ENCODE data around the gene PRR23A. TPM values are rescaled to one million over a fixed set of nuclear protein-coding genes. Genes with fewer than 3 reads are reported as not detected.
A peak's percentile ranks its signal among the peaks of the same experiment; 100 is the strongest.

The PRR23A gene
- total and polyA plus RNA-seq, 2 of the 4 experiments (the other 2 are of a cell fraction) = not detected

- H4K5ac ChIP-seq (ENCODE audit: low read depth, low read length) = no peak overlapping the region
- no peak overlapping the region for H3K14ac ChIP-seq (replicated peaks; ENCODE audit: low read depth, low read length)
- H3K4me3 ChIP-seq (ENCODE audit: insufficient read depth, low read depth, low read length) = no peak overlapping the region
- 8% methylated on average over 18 of the region's 36 CpGs; no CpG with 5 or more reads in 1 of the 2 experiments for WGBS, 2 experiments (ENCODE audit: extremely low coverage in 2 of 2, insufficient read length in 1 of 2)
- dilution Hi-C loops (cut with HindIII; ENCODE audit: low sequenced_read_pairs, unreplicated experiment) = no loop called here
- no peak overlapping the region for H3K18ac ChIP-seq (ENCODE audit: low read depth, low read length)
- in situ Hi-C loops (cut with MboI; ENCODE audit: low sequenced_read_pairs) = no loop called here
- no peak for DNase-seq
- POLR2A ChIA-PET (ENCODE audit: unreplicated experiment) = no interaction called here
- peaks cover 38% of the 10 kb centered on the region for H3K27me3 ChIP-seq (ENCODE audit: control insufficient read depth, insufficient read depth, low read length)
- no peaks in the 10 kb centered on the region for H3K9me1 ChIP-seq (ENCODE audit: insufficient read depth, low read length)
- no peak overlapping the region for H3K9ac ChIP-seq (ENCODE audit: low read depth, low read length)
- H4K8ac ChIP-seq (ENCODE audit: low read depth in 2 of 2, low read length in 2 of 2) = no peak overlapping the region
- H3K9me3 ChIP-seq (ENCODE audit: control insufficient read depth, insufficient read depth, low read length) = no peaks in the 10 kb centered on the region
- H2AK9ac ChIP-seq (replicated peaks; ENCODE audit: low read depth, low read length, poor library complexity) = no peak overlapping the region
- no peak overlapping the region for H2BK120ac ChIP-seq (ENCODE audit: low read depth, low read length)
- H3K56ac ChIP-seq (ENCODE audit: extremely low read depth, insufficient read depth, low read length) = no peak overlapping the region
- no peak overlapping the region for H3K4me2 ChIP-seq (ENCODE audit: low read depth, low read length)
- no peak overlapping the region for H2BK15ac ChIP-seq (ENCODE audit: low read depth, low read length)
- no peak overlapping the region for H2BK20ac ChIP-seq (ENCODE audit: low read depth, low read length)
- intact Hi-C loops (cut with micrococcal nuclease) = no loop called here
- no peaks in the 10 kb centered on the region for H3K36me3 ChIP-seq (ENCODE audit: control insufficient read depth, insufficient read depth, low read length)
- TF ChIP-seq MAFK (IDR thresholded peaks at IDR 0.05; ENCODE audit: low read depth, low read length) = no peak
- TF ChIP-seq MXI1 (IDR thresholded peaks at IDR 0.05; ENCODE audit: borderline replicate concordance, low read depth, low read length) = no peak
- no peak for TF ChIP-seq SMC3 (IDR thresholded peaks at IDR 0.05; ENCODE audit: low read depth, low read length)
- no peak for TF ChIP-seq RAD21 (IDR thresholded peaks at IDR 0.05; ENCODE audit: low read length)
- no peak for TF ChIP-seq BHLHE40 (IDR thresholded peaks at IDR 0.05; ENCODE audit: low read depth, low read length)
- no peak for TF ChIP-seq CHD1 (IDR thresholded peaks at IDR 0.05; ENCODE audit: low read depth, low read length)
- TF ChIP-seq CTCF (conservative IDR thresholded peaks at IDR 0.05; ENCODE audit: low read depth, low read length) = no peak
- no peak for TF ChIP-seq RCOR1 (IDR thresholded peaks at IDR 0.05; ENCODE audit: insufficient replicate concordance, low read length)
- no peak for TF ChIP-seq RFX5 (IDR thresholded peaks at IDR 0.05; ENCODE audit: low read depth, low read length)
- TF ChIP-seq POLR2A (IDR thresholded peaks at IDR 0.05; ENCODE audit: low read depth, low read length) = no peak
- H2BK5ac ChIP-seq (ENCODE audit: low read depth, low read length, poor library complexity, severe bottlenecking) = no peak overlapping the region
- no peak overlapping the region for H2AK5ac ChIP-seq (ENCODE audit: low read depth, low read length)
- CTCF ChIA-PET = no interaction called here
- no peak for ATAC-seq (ENCODE audit: low read depth)
- H3K4me1 ChIP-seq (ENCODE audit: control insufficient read depth, insufficient read depth, low read length) = 0 out of 2 replicates have a peak, but pooled peaks cover 1% of the 10 kb centered on the region
- no peak overlapping the region for H3K4ac ChIP-seq (ENCODE audit: low read depth, low read length)
- no TSS peak for BruUV-seq (replicated peaks)
- H2AFZ ChIP-seq (replicated peaks; ENCODE audit: low read length, poor library complexity) = peak overlapping the region; percentile 47
- H4K91ac ChIP-seq (ENCODE audit: insufficient read depth, low read depth, low read length) = no peak overlapping the region
- H4K20me1 ChIP-seq (ENCODE audit: insufficient read depth, low read length) = no peaks in the 10 kb centered on the region
- H3K27ac ChIP-seq (ENCODE audit: insufficient read depth, low read length) = no peak overlapping the region
- H3K23ac ChIP-seq (ENCODE audit: low read depth, low read length) = no peak overlapping the region
- H3K79me1 ChIP-seq (ENCODE audit: low read depth in 1 of 2, low read length in 2 of 2) = no peaks in the 10 kb centered on the region
Measured at GRCh38 chr3:138960417-138960852, 45.6 kb downstream of the PRR23A start.

Other genes with a start within 250 kb of the PRR23A start
- gene PIK3CB, start 171.3 kb downstream of the PRR23A start, total RNA-seq (2012; rRNA removed) = 6.3 and 7.5 TPM in 2 replicates
- gene PIK3CB, start 171.3 kb downstream of the PRR23A start, polyA plus RNA-seq (2012; rRNA removed) = 5.2 and 6.8 TPM in 2 replicates
- not detected in 2 replicates for gene FOXL2, start 59.1 kb downstream of the PRR23A start, total RNA-seq (2012; rRNA removed)
- 0.07 TPM in 2 replicates for gene FOXL2, start 59.1 kb downstream of the PRR23A start, polyA plus RNA-seq (2012; rRNA removed)
- gene FOXL2NB, start 59.1 kb downstream of the PRR23A start, total RNA-seq (2012; rRNA removed) = under 0.01 TPM in 1 of 2 replicates, not detected in the other
- gene FOXL2NB, start 59.1 kb downstream of the PRR23A start, polyA plus RNA-seq (2012; rRNA removed) = 0.05 TPM in 1 of 2 replicates, not detected in the other
- gene PRR23B, start 14.7 kb upstream of the PRR23A start, total RNA-seq (2012; rRNA removed) = not detected in 2 replicates
- not detected in 2 replicates for gene PRR23B, start 14.7 kb upstream of the PRR23A start, polyA plus RNA-seq (2012; rRNA removed)
- gene PRR23C, start 38.6 kb upstream of the PRR23A start, total RNA-seq (2012; rRNA removed) = not detected in 2 replicates
- not detected in 2 replicates for gene PRR23C, start 38.6 kb upstream of the PRR23A start, polyA plus RNA-seq (2012; rRNA removed)